Ishikawa (cell line): ENCODE results near the gene CETP.

Experiments
- CREB1 ChIP-seq: IDR thresholded peaks from 2 replicates; pipeline ENCODE4 v1.6.1; 2012; ENCODE audit warnings: low read depth
- FOXM1 ChIP-seq: IDR thresholded peaks from 2 replicates; pipeline ENCODE4 v1.6.1; 2012; ENCODE audit warnings: low read depth, borderline replicate concordance
- MAX ChIP-seq: IDR thresholded peaks from 2 replicates; pipeline ENCODE4 v1.6.1; 2012
- NFIC ChIP-seq: IDR thresholded peaks from 2 replicates; pipeline ENCODE4 v1.6.1; 2012
- RAD21 ChIP-seq: IDR thresholded peaks from 2 replicates; pipeline ENCODE4 v1.6.1; 2012; ENCODE audit warnings: low read depth
- REST ChIP-seq: IDR thresholded peaks from 2 replicates; pipeline ENCODE4 v1.6.1; 2012; ENCODE audit warnings: low read depth, mild to moderate bottlenecking
- TAF1 ChIP-seq: IDR thresholded peaks from 2 replicates; pipeline ENCODE4 v1.6.1; 2012; ENCODE audit warnings: low read depth, mild to moderate bottlenecking
- TEAD4 ChIP-seq: IDR thresholded peaks from 2 replicates; pipeline ENCODE4 v1.6.1; 2012
- YY1 ChIP-seq: IDR thresholded peaks from 2 replicates; pipeline ENCODE4 v1.6.1; 2012; ENCODE audit warnings: low read depth
- ZBTB7A ChIP-seq: IDR thresholded peaks from 2 replicates; pipeline ENCODE4 v1.6.1; 2012; ENCODE audit warnings: low read depth

- TF ChIP-seq TEAD4 (no peak), YY1 (no peak), FOXM1 (no peak), ZBTB7A (no peak), RAD21 (no peak), REST (no peak), CREB1 (no peak), MAX (no peak), TAF1 (no peak), NFIC (no peak)
Measured at GRCh38 chr16:56987692-56988091, 25.9 kb downstream of the CETP start.
